Measurements from ENCODE around the gene IQUB.
"Not testable (repeated sequence)": the region's sequence is repeated elsewhere in the genome, so short reads cannot be mapped to it uniquely, and the experiment has no call there.

The IQUB gene

DNA sequence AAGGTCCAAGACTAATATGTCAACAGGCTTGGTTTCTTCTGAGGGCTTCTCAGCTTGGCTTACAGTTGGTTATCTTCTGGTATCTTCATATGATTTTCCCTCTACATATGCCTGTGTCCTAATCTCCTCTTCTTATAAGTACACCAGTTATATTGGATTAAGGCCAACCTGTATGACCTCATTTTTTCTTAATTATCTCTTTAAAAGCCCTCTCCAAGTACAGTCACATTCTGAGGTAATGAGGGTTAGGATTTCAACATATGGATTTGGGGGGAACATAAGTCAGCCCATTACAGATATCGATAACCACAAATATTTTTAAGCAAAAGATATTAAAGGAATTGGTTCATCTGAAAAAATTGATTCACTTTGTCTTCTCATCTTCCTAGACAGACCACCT lies 49.2 kb downstream of the IQUB start:
- Histone ChIP-seq H3K4me3 (ENCODE audit: low read depth in 1 of 2, low read length in 2 of 2) (no peak overlapping the region), H3K9me3 (ENCODE audit: control insufficient read depth in 1 of 2, low read length in 2 of 2) (no peaks in the 10 kb centered on the region), H3K27me3 (ENCODE audit: low read depth, low read length) (no peaks in the 10 kb centered on the region), H3K36me3 (ENCODE audit: control insufficient read depth in 1 of 2, insufficient read depth in 2 of 2, low read length in 2 of 2) (no peaks in the 10 kb centered on the region), H3K27ac (ENCODE audit: low read length) (no peak overlapping the region), H3K4me1 (ENCODE audit: control insufficient read depth in 1 of 2, insufficient read depth in 2 of 2, low read length in 2 of 2) (no peaks in the 10 kb centered on the region)

DNA sequence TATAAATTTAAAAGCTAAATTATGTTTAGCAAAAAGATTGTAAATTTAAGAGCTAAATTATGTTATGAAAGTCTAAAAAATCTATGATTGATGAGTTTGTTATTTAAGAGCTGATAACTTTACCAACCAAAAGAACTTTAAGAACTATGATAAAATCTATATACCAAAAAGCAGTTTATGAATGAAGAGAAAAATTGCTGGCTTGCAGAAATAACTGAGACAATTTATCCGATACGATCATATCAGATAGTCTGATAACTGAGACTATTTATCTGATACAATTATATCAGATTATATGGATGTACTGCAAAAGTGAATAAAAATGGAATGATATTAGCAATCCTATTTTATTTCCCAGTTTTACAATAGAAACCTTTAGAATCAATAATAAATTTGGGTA lies 50.2 kb downstream of the IQUB start:
- Histone ChIP-seq H3K27me3 (ENCODE audit: low read depth, low read length) (no peaks in the 10 kb centered on the region), H3K4me3 (ENCODE audit: low read depth in 1 of 2, low read length in 2 of 2) (no peak overlapping the region), H3K27ac (ENCODE audit: low read length) (no peak overlapping the region), H3K36me3 (ENCODE audit: control insufficient read depth in 1 of 2, insufficient read depth in 2 of 2, low read length in 2 of 2) (no peaks in the 10 kb centered on the region), H3K4me1 (ENCODE audit: control insufficient read depth in 1 of 2, insufficient read depth in 2 of 2, low read length in 2 of 2) (no peaks in the 10 kb centered on the region), H3K9me3 (ENCODE audit: control insufficient read depth in 1 of 2, low read length in 2 of 2) (no peaks in the 10 kb centered on the region)

DNA sequence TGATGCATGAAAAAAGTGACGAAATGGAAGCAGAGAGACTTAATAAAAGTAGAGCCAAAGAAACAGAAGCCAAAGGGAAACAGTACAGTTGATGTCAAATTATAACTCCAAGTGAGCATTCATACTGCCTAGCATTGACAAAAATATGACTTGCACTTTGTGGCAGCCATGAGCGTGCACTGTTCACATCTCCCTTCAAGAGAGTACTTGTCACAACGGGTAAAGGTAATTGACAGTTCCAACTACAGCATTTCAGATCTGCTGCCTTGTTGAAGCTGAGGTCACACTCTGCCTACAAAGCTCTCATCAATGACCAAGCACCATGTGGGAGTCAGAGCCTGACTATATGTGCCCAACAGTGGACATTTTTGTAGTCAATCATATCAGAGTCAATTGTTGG lies 54.3 kb downstream of the IQUB start:
- H3K9me3 ChIP-seq (ENCODE audit: control insufficient read depth in 1 of 2, low read length in 2 of 2) = no peaks in the 10 kb centered on the region
- H3K36me3 ChIP-seq (ENCODE audit: control insufficient read depth in 1 of 2, insufficient read depth in 2 of 2, low read length in 2 of 2) = no peaks in the 10 kb centered on the region
- no peaks in the 10 kb centered on the region for H3K27me3 ChIP-seq (ENCODE audit: low read depth, low read length)
- H3K4me1 ChIP-seq (ENCODE audit: control insufficient read depth in 1 of 2, insufficient read depth in 2 of 2, low read length in 2 of 2) = no peaks in the 10 kb centered on the region
- H3K4me3 ChIP-seq (ENCODE audit: low read depth in 1 of 2, low read length in 2 of 2) = no peak overlapping the region
- H3K27ac ChIP-seq (ENCODE audit: low read length) = no peak overlapping the region

DNA sequence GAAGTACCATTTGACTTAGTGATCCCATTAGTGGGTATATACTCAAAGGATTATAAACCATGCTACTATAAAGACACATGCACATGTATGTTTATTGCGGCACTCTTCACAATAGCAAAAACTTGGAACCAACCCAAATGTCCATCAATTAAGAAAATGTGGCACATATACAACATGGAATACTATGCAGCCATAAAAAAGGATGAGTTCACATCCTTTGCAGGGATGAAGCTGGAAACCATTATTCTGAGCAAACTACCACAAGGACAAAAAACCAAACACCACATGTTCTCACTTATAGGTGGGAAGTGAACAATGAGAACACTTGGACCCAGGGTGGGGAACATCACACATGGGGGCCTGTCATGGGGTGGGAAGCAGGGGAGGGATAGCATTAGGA lies 56.3 kb downstream of the IQUB start:
- not testable (repeated sequence) for H3K27me3 ChIP-seq (ENCODE audit: low read depth, low read length); H3K27ac ChIP-seq (ENCODE audit: low read length); H3K4me1 ChIP-seq (ENCODE audit: control insufficient read depth in 1 of 2, insufficient read depth in 2 of 2, low read length in 2 of 2); H3K36me3 ChIP-seq (ENCODE audit: control insufficient read depth in 1 of 2, insufficient read depth in 2 of 2, low read length in 2 of 2); H3K4me3 ChIP-seq (ENCODE audit: low read depth in 1 of 2, low read length in 2 of 2); H3K9me3 ChIP-seq (ENCODE audit: control insufficient read depth in 1 of 2, low read length in 2 of 2)

DNA sequence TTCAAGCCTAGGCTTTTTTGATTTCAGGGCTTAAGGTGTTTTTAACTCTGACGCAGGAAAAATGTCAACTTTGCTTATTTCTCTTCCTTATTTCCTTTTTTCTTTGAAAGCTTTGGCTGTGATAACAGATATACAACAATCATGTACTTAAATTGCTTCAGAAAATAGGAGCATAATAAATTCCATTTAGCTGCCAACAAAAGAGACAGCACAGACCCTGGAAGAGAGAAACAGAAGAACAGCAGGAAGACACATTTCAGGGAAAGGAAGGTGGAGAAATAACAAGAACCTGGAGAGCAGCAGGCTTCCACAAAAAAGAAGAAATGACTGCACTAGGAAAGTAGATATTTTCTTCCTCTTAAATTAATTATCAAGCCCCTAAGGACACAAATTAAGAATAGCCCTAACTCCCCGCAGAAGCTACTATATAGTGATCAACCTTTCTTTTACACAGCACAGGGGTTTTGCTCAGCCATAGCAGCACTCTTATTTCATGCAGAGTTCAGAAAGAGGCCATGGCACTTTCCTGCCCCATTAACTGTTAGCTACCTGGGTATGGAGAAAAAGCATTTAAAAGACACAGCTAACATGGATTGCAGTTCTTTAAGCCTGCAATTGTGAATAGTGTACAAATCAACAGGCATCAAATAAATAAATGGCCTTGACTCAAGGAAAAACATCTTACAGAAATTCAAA lies 61.5 kb downstream of the IQUB start:
- Histone ChIP-seq H3K27me3 (ENCODE audit: low read depth, low read length) (no peaks in the 10 kb centered on the region), H3K4me3 (ENCODE audit: low read depth in 1 of 2, low read length in 2 of 2) (no peak overlapping the region), H3K36me3 (ENCODE audit: control insufficient read depth in 1 of 2, insufficient read depth in 2 of 2, low read length in 2 of 2) (no peaks in the 10 kb centered on the region), H3K4me1 (ENCODE audit: control insufficient read depth in 1 of 2, insufficient read depth in 2 of 2, low read length in 2 of 2) (peaks cover 0 to 5% of the 10 kb centered on the region in 2 donors), H3K9me3 (ENCODE audit: control insufficient read depth in 1 of 2, low read length in 2 of 2) (no peaks in the 10 kb centered on the region), H3K27ac (ENCODE audit: low read length) (no peak overlapping the region)

DNA sequence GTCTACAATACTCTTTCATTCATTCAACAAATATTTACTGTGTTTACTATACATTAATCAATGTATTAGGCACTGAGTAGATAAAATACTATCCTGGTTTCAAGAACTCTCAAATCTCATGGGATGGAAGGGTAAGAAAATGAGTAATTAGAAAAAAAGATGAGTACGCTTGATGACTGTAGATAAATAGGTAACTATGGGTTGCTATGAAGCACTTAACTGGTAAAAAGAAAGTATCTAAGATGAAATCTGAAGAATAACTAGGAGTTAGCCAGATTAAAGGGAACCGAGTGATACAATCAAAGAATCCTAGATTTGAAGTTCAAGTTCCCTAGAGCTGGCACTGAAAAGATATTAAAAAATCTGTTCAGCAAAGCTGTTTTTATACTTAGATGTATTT lies 62.1 kb downstream of the IQUB start:
- peaks cover 0 to 5% of the 10 kb centered on the region in 2 donors for H3K4me1 ChIP-seq (ENCODE audit: control insufficient read depth in 1 of 2, insufficient read depth in 2 of 2, low read length in 2 of 2)
- H3K27ac ChIP-seq (ENCODE audit: low read length) = no peak overlapping the region
- no peak overlapping the region for H3K4me3 ChIP-seq (ENCODE audit: low read depth in 1 of 2, low read length in 2 of 2)
- no peaks in the 10 kb centered on the region for H3K36me3 ChIP-seq (ENCODE audit: control insufficient read depth in 1 of 2, insufficient read depth in 2 of 2, low read length in 2 of 2)
- no peaks in the 10 kb centered on the region for H3K27me3 ChIP-seq (ENCODE audit: low read depth, low read length)
- H3K9me3 ChIP-seq (ENCODE audit: control insufficient read depth in 1 of 2, low read length in 2 of 2) = no peaks in the 10 kb centered on the region

DNA sequence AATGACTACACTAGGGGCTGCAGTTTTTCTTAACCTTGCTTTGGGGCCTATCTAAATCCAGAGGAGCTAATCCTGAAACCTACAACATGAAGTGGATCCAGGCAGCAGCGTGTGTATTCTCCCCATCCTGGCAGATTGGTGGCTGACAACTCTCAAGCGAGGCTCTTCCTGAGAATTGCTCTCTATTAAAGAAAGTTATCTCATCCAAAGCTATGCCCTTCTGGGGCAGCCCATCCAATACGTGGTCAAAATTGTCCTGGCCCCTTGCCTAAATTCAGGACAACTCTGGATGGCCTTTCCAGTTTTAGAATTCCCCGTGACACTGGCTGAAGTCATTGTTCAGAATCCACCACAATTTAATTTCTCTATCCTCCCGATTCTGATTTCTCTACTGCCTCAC lies 66.1 kb downstream of the IQUB start:
- H3K36me3 ChIP-seq (ENCODE audit: control insufficient read depth in 1 of 2, insufficient read depth in 2 of 2, low read length in 2 of 2) = no peaks in the 10 kb centered on the region
- H3K27ac ChIP-seq (ENCODE audit: low read length) = no peak overlapping the region
- peaks cover 0 to 5% of the 10 kb centered on the region in 2 donors for H3K4me1 ChIP-seq (ENCODE audit: control insufficient read depth in 1 of 2, insufficient read depth in 2 of 2, low read length in 2 of 2)
- H3K9me3 ChIP-seq (ENCODE audit: control insufficient read depth in 1 of 2, low read length in 2 of 2) = no peaks in the 10 kb centered on the region
- no peak overlapping the region for H3K4me3 ChIP-seq (ENCODE audit: low read depth in 1 of 2, low read length in 2 of 2)
- no peaks in the 10 kb centered on the region for H3K27me3 ChIP-seq (ENCODE audit: low read depth, low read length)

DNA sequence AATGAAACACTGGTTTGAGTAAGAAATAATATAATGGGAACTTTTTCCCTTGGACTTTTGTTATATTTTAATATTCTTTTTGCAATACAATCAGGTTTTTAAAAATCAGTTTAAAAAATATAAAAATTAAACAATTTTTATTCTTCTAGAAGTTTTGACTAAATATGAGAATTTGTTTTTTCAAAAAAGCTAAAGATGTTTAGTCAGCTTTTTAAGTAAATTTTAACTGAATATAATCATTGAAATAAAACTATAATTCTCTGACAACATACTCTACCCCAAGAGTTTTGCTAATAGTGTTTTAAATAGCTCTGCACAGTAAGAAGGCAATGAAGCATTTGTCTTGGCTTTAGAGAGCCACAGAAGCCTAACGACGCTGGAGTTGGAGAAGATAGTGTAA lies 70.5 kb downstream of the IQUB start:
- Histone ChIP-seq H3K36me3 (ENCODE audit: control insufficient read depth in 1 of 2, insufficient read depth in 2 of 2, low read length in 2 of 2) (no peaks in the 10 kb centered on the region), H3K9me3 (ENCODE audit: control insufficient read depth in 1 of 2, low read length in 2 of 2) (no peaks in the 10 kb centered on the region), H3K27me3 (ENCODE audit: low read depth, low read length) (no peaks in the 10 kb centered on the region), H3K4me1 (ENCODE audit: control insufficient read depth in 1 of 2, insufficient read depth in 2 of 2, low read length in 2 of 2) (no peaks in the 10 kb centered on the region), H3K27ac (ENCODE audit: low read length) (no peak overlapping the region), H3K4me3 (ENCODE audit: low read depth in 1 of 2, low read length in 2 of 2) (no peak overlapping the region)

DNA sequence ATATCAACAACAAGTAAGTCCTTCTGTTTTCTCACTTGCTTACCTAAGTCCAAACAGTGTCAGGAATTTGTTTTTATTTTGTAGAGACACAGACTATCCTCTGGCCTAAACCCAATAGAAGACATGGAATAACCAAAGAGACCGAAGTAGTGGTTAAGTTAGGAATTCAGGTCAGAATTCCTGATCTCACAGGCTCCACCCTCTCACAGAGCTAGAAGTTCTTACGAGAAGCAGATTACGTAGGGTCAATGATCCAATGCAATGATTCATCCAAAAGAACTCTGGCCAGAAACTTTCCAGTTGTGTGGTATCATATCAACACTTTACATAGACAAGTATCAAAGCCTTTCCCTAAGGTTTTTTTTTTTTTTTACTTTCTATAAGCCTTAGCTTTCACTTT lies 73.8 kb downstream of the IQUB start:
- no peaks in the 10 kb centered on the region for H3K4me1 ChIP-seq (ENCODE audit: control insufficient read depth in 1 of 2, insufficient read depth in 2 of 2, low read length in 2 of 2)
- no peaks in the 10 kb centered on the region for H3K36me3 ChIP-seq (ENCODE audit: control insufficient read depth in 1 of 2, insufficient read depth in 2 of 2, low read length in 2 of 2)
- no peak overlapping the region for H3K4me3 ChIP-seq (ENCODE audit: low read depth in 1 of 2, low read length in 2 of 2)
- no peaks in the 10 kb centered on the region for H3K9me3 ChIP-seq (ENCODE audit: control insufficient read depth in 1 of 2, low read length in 2 of 2)
- no peaks in the 10 kb centered on the region for H3K27me3 ChIP-seq (ENCODE audit: low read depth, low read length)
- H3K27ac ChIP-seq (ENCODE audit: low read length) = no peak overlapping the region

DNA sequence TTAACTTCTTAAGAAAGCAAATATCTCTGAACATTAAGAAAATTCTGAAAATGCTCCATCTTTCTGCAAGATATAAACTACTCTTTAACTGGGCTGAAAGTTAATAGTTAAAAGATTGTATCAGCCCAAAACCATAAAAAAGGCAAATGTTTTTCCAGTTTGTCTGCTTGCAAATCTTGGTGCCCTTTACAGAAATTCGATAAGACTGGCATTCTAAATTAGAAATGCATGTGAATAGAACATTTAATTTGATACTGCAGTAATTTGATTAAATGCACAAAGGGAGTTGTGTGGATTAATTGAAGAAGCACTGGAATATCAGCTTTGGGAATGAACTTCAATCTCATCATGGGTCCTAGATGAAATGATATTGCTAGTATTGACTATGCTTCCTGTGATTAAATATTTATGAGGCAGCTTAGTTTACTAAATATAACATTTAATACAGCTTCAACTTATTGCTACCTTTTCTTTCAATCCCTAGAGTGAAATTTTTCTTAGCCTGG lies 78.4 kb downstream of the IQUB start:
- Histone ChIP-seq H3K36me3 (ENCODE audit: control insufficient read depth in 1 of 2, insufficient read depth in 2 of 2, low read length in 2 of 2) (no peaks in the 10 kb centered on the region), H3K9me3 (ENCODE audit: control insufficient read depth in 1 of 2, low read length in 2 of 2) (peaks cover 0 to under 1% of the 10 kb centered on the region in 2 donors), H3K4me1 (ENCODE audit: control insufficient read depth in 1 of 2, insufficient read depth in 2 of 2, low read length in 2 of 2) (no peaks in the 10 kb centered on the region), H3K4me3 (ENCODE audit: low read depth in 1 of 2, low read length in 2 of 2) (no peak overlapping the region), H3K27ac (ENCODE audit: low read length) (no peak overlapping the region), H3K27me3 (ENCODE audit: low read depth, low read length) (no peaks in the 10 kb centered on the region)

DNA sequence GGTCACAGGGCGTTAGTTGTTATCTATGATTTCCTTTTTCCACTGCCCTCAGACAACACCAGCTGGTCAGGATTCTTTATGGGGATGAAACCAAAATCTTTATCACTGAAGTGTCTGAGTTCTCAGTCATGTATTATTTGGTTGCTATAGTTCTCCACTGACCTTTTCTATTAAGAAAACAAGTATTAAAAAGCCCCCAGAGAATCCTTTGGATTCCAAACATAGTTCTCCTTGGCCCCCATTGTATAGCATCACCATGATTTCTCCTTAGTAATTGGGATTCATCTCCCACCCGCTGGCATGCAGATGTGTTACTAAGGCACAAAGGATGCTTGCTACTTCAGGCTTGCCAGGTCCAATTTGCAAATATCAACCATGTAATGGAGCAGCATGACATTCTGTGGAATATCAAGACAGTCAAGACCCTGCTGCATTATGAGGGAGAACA lies 94.3 kb downstream of the IQUB start:
- Histone ChIP-seq H3K4me3 (ENCODE audit: low read depth in 1 of 2, low read length in 2 of 2) (no peak overlapping the region), H3K9me3 (ENCODE audit: control insufficient read depth in 1 of 2, low read length in 2 of 2) (no peaks in the 10 kb centered on the region), H3K27me3 (ENCODE audit: low read depth, low read length) (no peaks in the 10 kb centered on the region), H3K4me1 (ENCODE audit: control insufficient read depth in 1 of 2, insufficient read depth in 2 of 2, low read length in 2 of 2) (no peaks in the 10 kb centered on the region), H3K27ac (ENCODE audit: low read length) (no peak overlapping the region), H3K36me3 (ENCODE audit: control insufficient read depth in 1 of 2, insufficient read depth in 2 of 2, low read length in 2 of 2) (no peaks in the 10 kb centered on the region)

DNA sequence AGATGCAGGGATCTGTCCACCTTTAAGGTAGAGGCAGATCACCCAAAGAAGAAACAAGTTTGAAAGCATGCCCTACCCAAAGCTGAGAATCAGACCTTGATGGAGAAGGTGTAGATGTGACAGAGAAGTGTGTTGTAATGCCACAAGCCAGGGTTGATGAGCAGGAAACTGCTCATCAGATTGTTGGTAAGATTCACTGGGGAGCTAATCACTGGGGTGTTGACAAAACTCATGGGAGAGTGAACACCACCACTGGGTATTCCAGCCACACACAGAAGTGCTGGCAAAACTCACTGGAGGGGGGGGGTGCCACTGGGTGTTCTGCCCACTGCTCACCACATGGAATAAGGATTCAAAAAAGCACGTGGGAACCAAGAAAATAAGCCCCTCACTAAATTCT lies 95.2 kb downstream of the IQUB start:
- no peak overlapping the region for H3K4me3 ChIP-seq (ENCODE audit: low read depth in 1 of 2, low read length in 2 of 2)
- H3K27ac ChIP-seq (ENCODE audit: low read length) = no peak overlapping the region
- no peaks in the 10 kb centered on the region for H3K36me3 ChIP-seq (ENCODE audit: control insufficient read depth in 1 of 2, insufficient read depth in 2 of 2, low read length in 2 of 2)
- H3K4me1 ChIP-seq (ENCODE audit: control insufficient read depth in 1 of 2, insufficient read depth in 2 of 2, low read length in 2 of 2) = no peaks in the 10 kb centered on the region
- no peaks in the 10 kb centered on the region for H3K27me3 ChIP-seq (ENCODE audit: low read depth, low read length)
- H3K9me3 ChIP-seq (ENCODE audit: control insufficient read depth in 1 of 2, low read length in 2 of 2) = no peaks in the 10 kb centered on the region
